ENCODE measurements around the gene XRCC1.

DNA sequence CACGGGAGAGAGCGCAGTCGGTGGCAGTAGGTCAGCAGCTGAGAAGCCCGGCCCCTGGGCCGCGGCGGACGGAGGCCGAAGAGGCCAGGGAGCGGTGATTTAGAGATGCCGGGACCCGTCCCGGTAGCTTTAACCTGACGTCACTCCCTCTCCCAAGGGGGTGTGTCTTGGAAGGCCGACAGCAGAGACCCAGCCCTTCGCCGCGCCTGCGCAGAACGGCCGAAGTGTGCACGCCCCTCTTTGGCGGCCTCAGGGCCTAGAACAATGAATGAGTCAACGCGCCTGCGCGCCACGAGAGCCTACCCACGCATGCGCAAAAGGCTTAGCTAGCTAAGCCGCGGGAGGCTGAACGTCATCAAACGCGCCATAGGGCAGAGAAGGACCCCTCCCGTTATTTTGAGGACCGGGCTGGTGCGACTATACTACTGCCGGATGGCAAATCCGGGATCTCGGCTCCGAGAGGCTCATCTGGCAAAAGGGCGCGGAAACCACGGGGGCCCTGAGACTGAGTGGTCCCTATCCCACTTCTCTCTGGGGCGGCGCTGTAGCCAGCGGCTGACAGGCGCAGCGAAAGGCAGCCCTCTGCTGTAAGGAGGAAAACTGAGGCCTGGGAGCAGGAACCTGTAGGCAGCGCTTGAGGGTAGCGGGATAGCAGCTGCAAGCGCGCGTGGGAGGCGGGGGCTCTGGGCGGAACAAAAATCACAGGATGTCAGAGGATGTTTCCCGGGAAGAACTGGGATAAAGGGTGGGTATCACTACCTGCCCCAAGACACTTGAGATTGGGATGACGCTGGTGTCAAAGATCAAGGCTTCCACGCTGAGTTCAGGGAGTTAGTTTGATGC, 20.9 kb upstream of the XRCC1 start, which contains the start of the genes IRGQ and ZNF576:
- TF ChIP-seq, protein P1, sequence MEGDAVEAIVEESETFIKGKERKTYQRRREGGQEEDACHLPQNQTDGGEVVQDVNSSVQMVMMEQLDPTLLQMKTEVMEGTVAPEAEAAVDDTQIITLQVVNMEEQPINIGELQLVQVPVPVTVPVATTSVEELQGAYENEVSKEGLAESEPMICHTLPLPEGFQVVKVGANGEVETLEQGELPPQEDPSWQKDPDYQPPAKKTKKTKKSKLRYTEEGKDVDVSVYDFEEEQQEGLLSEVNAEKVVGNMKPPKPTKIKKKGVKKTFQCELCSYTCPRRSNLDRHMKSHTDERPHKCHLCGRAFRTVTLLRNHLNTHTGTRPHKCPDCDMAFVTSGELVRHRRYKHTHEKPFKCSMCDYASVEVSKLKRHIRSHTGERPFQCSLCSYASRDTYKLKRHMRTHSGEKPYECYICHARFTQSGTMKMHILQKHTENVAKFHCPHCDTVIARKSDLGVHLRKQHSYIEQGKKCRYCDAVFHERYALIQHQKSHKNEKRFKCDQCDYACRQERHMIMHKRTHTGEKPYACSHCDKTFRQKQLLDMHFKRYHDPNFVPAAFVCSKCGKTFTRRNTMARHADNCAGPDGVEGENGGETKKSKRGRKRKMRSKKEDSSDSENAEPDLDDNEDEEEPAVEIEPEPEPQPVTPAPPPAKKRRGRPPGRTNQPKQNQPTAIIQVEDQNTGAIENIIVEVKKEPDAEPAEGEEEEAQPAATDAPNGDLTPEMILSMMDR (IDR thresholded peaks at IDR 0.05) = no peak
- peak in 1 of 2 donors; percentile 12 for TF ChIP-seq POLR2A (IDR thresholded peaks at IDR 0.05)
- no peak for TF ChIP-seq EP300 (IDR thresholded peaks at IDR 0.05)
- peak; percentile 27 to 86 (median 77) for TF ChIP-seq POLR2AphosphoS5 (IDR thresholded peaks at IDR 0.05)
